ENCODE results near the gene THRB.
"Not testable (repeated sequence)": the region's sequence is repeated elsewhere in the genome, so short reads cannot be mapped to it uniquely, and the experiment has no call there.

THRB gene

GRCh38 chr3:24096695-24097290 lies 397.9 kb downstream of the THRB start:
- no peak for DNase-seq (ENCODE audit: low spot score)

GRCh38 chr3:24096271-24096670 lies 398.4 kb downstream of the THRB start:
- DNase-seq (ENCODE audit: low spot score), result no peak

GRCh38 chr3:24094818-24095217 lies 399.8 kb downstream of the THRB start:
- not testable (repeated sequence) for DNase-seq (ENCODE audit: low spot score)

GRCh38 chr3:24088782-24089181 lies 405.9 kb downstream of the THRB start:
- no peak for DNase-seq (ENCODE audit: low spot score)

GRCh38 chr3:24087469-24087868 lies 407.2 kb downstream of the THRB start:
- DNase-seq (ENCODE audit: low spot score), result no peak

- no peak for DNase-seq (ENCODE audit: low spot score)
Observed at GRCh38 chr3:24086617-24087404, 407.8 kb downstream of the THRB start.

GRCh38 chr3:24086206-24086605 lies 408.4 kb downstream of the THRB start:
- DNase-seq (ENCODE audit: low spot score), result no peak

- DNase-seq (ENCODE audit: low spot score), result no peak
Observed at GRCh38 chr3:24072193-24072592, 422.5 kb downstream of the THRB start.

GRCh38 chr3:24069045-24069444 lies 425.6 kb downstream of the THRB start:
- no peak for DNase-seq (ENCODE audit: low spot score)

GRCh38 chr3:24067483-24067882 lies 427.2 kb downstream of the THRB start:
- DNase-seq (ENCODE audit: low spot score), result no peak

Data from kidney capillary endothelial cell (primary cell).